HCT116 (cell line): ENCODE results near the gene PCBP1. TPM values are rescaled to one million over a fixed set of nuclear protein-coding genes. Genes with fewer than 3 reads are reported as not detected.

Experiments
- ATAC-seq: fragments of 200-7000 bp; cut with Tn5 transposase; 2 replicates; pipeline ENCODE4 v1.9.1; 2020; ENCODE audit warnings: mild to moderate bottlenecking, moderate library complexity
- BruUV-seq: library from RNA; stranded (reverse); fragments of 400-500 nt; replicated peaks from 2 replicates; lab custom pipeline; 2021; lab: Mats Ljungman, UMichigan
- CTCF ChIA-PET: fragments of 300-600 bp; sonication (Branson Sonifier 250); formaldehyde crosslinking; loops from one replicate; lab custom pipeline; 2021; ENCODE audit warnings: antibody characterized with exemption; lab: Charles Lee
- POLR2A ChIA-PET: fragments of 300-600, 350-600 bp; sonication (Branson Sonifier 250); formaldehyde crosslinking; loops from one replicate; lab custom pipeline; 2021; ENCODE audit warnings: antibody characterized with exemption; lab: Charles Lee
- RAD21 ChIA-PET, 2 experiments: fragments of 300-600 bp; sonication (Branson Sonifier 250); formaldehyde crosslinking; loops; one replicate each; lab custom pipeline; 2023; ENCODE audit warnings: low total read pairs in 2 of 2; ENCODE audit not compliant: uncharacterized antibody in 2 of 2, unreplicated experiment in 2 of 2, low non-redundant PET in 1 of 2; lab: Charles Lee
- DNase-seq: peaks from one replicate; pipeline ENCODE4 v3.0.0-alpha.2; 2010; ENCODE audit warnings: low read depth, low spot score
- H2AFZ ChIP-seq: fragments of 200-600 bp; shearing (Covaris generic), sonication (generic); 2 replicates; pipeline ENCODE4 v1.6.1; 2017; ENCODE audit warnings: low read depth, mixed run types, mixed read lengths, antibody characterized with exemption, low read length; ENCODE audit not compliant: poor library complexity, severe bottlenecking
- H3K27ac ChIP-seq: 2 replicates; pipeline ENCODE4 v1.5.1; 2012; ENCODE audit warnings: low read depth, low read length
- H3K27me3 ChIP-seq: fragments of 200-600 bp; sonication (generic); 2 replicates; pipeline ENCODE4 v1.6.1; 2016; ENCODE audit warnings: mixed run types, low read length, mixed read lengths; ENCODE audit not compliant: insufficient read depth
- H3K36me3 ChIP-seq, 2 experiments: fragments of 200-500 bp in 1 of 2; fragments of 200-600 bp in 1 of 2; sonication (Bioruptor generic) in 1 of 2; sonication (generic) in 1 of 2; 2 replicates each; pipeline versions ENCODE4 v1.5.1 to v1.6.1; 2014 to 2016; ENCODE audit warnings: low read length in 2 of 2, inconsistent platforms in 1 of 2, mixed read lengths in 1 of 2, mixed run types in 1 of 2; ENCODE audit not compliant: insufficient read depth in 2 of 2, control insufficient read depth in 1 of 2
- H3K4me1 ChIP-seq, 2 experiments: fragments of 200-600 bp in 1 of 2; sonication (generic) in 1 of 2; 2 replicates each; pipeline versions ENCODE4 v1.5.1 to v1.6.1; 2012 to 2017; ENCODE audit warnings: low read length in 2 of 2, inconsistent platforms in 1 of 2, mild to moderate bottlenecking in 1 of 2, mixed read lengths in 1 of 2, mixed run types in 1 of 2, moderate library complexity in 1 of 2; ENCODE audit not compliant: insufficient read depth in 2 of 2, control insufficient read depth in 1 of 2
- H3K4me2 ChIP-seq: fragments of 200-600 bp; sonication (generic); 2 replicates; pipeline ENCODE4 v1.6.1; 2017; ENCODE audit warnings: mixed run types, low read length, mixed read lengths
- H3K4me3 ChIP-seq, 2 experiments: fragments of 200-600 bp in 1 of 2; sonication (generic) in 1 of 2; replicated peaks in 1 of 2; 2 replicates each; pipeline ENCODE4 v1.5.1; 2011 to 2016; ENCODE audit warnings: low read length in 2 of 2, control low read depth in 1 of 2, low read depth in 1 of 2, mild to moderate bottlenecking in 1 of 2, mixed read lengths in 1 of 2, mixed run types in 1 of 2
- H3K79me2 ChIP-seq: fragments of 200-600 bp; sonication (generic); 2 replicates; pipeline ENCODE4 v1.6.1; 2017; ENCODE audit warnings: mild to moderate bottlenecking, mixed run types, low read length, moderate library complexity, mixed read lengths; ENCODE audit not compliant: insufficient read depth
- H3K9ac ChIP-seq: fragments of 200-600 bp; sonication (generic); 2 replicates; pipeline ENCODE4 v1.6.1; 2016; ENCODE audit warnings: low read length, mixed read lengths
- H3K9me2 ChIP-seq: fragments of 200-600 bp; sonication (generic), shearing (Covaris generic); 2 replicates; pipeline ENCODE4 v1.6.1; 2017; ENCODE audit warnings: mixed run types, mild to moderate bottlenecking, moderate library complexity; ENCODE audit not compliant: insufficient read depth
- H3K9me3 ChIP-seq, 2 experiments: fragments of 200-500 bp in 1 of 2; fragments of 200-600 bp in 1 of 2; sonication (Bioruptor generic) in 1 of 2; sonication (generic) in 1 of 2; 2 replicates each; pipeline ENCODE4 v1.6.1; 2014 to 2017; ENCODE audit warnings: low read length in 2 of 2, mixed read lengths in 2 of 2, inconsistent platforms in 1 of 2, low read depth in 1 of 2, mild to moderate bottlenecking in 1 of 2, mixed run types in 1 of 2, moderate library complexity in 1 of 2; ENCODE audit not compliant: control insufficient read depth in 1 of 2, insufficient read depth in 1 of 2
- H4K20me1 ChIP-seq: fragments of 200-600 bp; sonication (generic), shearing (Covaris generic); 2 replicates; pipeline ENCODE4 v1.6.1; 2017; ENCODE audit warnings: mixed run types, mild to moderate bottlenecking, moderate library complexity; ENCODE audit not compliant: insufficient read depth
- CBX3 ChIP-seq: IDR thresholded peaks from 2 replicates; pipeline ENCODE4 v1.6.1; 2012; ENCODE audit warnings: low read depth
- CEBPB ChIP-seq: IDR thresholded peaks from 2 replicates; pipeline ENCODE4 v1.6.1; 2012; ENCODE audit warnings: low read depth
- CTCF ChIP-seq, 3 experiments: fragments of 200-600 bp in 1 of 3; sonication (generic) in 1 of 3; IDR thresholded peaks in 2 of 3; conservative IDR thresholded peaks in 1 of 3; 2 replicates each; pipeline ENCODE4 v1.5.1; 2012 to 2017; ENCODE audit warnings: low read depth in 2 of 3, low read length in 2 of 3, antibody characterized with exemption in 1 of 3, borderline replicate concordance in 1 of 3, control low read depth in 1 of 3, mild to moderate bottlenecking in 1 of 3, mixed read lengths in 1 of 3, mixed run types in 1 of 3, moderate library complexity in 1 of 3; ENCODE audit not compliant: insufficient read depth in 1 of 3
- EGR1 ChIP-seq: IDR thresholded peaks from 2 replicates; pipeline ENCODE4 v1.6.1; 2012; ENCODE audit warnings: low read depth
- ELF1 ChIP-seq: IDR thresholded peaks from 2 replicates; pipeline ENCODE4 v1.6.1; 2012; ENCODE audit warnings: low read depth, borderline replicate concordance
- EZH2 ChIP-seq: fragments of 200-600 bp; sonication (generic); IDR thresholded peaks from 2 replicates; pipeline ENCODE4 v1.6.1; 2017; ENCODE audit warnings: antibody characterized with exemption, mixed run types
- FOSL1 ChIP-seq: IDR thresholded peaks from 2 replicates; pipeline ENCODE4 v1.6.1; 2012; ENCODE audit warnings: low read depth
- MAX ChIP-seq: IDR thresholded peaks from 2 replicates; pipeline ENCODE4 v1.6.1; 2012
- SIN3A ChIP-seq: IDR thresholded peaks from 2 replicates; pipeline ENCODE4 v1.6.1; 2012; ENCODE audit warnings: low read depth
- SRF ChIP-seq: IDR thresholded peaks from 2 replicates; pipeline ENCODE4 v1.6.1; 2012; ENCODE audit warnings: low read depth
- YY1 ChIP-seq: IDR thresholded peaks from 2 replicates; pipeline ENCODE4 v1.6.1; 2011; ENCODE audit warnings: low read length, low read depth, moderate library complexity, mild to moderate bottlenecking; ENCODE audit not compliant: insufficient replicate concordance; ENCODE audit errors: extremely low read depth
- ZBTB33 ChIP-seq: IDR thresholded peaks from 2 replicates; pipeline ENCODE4 v1.6.1; 2011; ENCODE audit warnings: mild to moderate bottlenecking, low read length, moderate library complexity; ENCODE audit not compliant: insufficient replicate concordance; ENCODE audit errors: extremely low read depth
- ZFX ChIP-seq: fragments of 450-650 bp; IDR thresholded peaks from 2 replicates; pipeline ENCODE4 v1.6.1; 2017
- intact Hi-C: fragments of 100-400 bp; cut with micrococcal nuclease; formaldehyde crosslinking; loops from 2 replicates; pipeline ENCODE4 v1.10.0; 2022
- total RNA-seq: library from RNA; stranded (reverse); gene quantifications from one replicate; pipeline ENCODE4 v1.2.1, GENCODE V29; 2021; ENCODE audit not compliant: unreplicated experiment
- TF ChIP-seq, protein P1 (sequence below): IDR thresholded peaks from 2 replicates; pipeline ENCODE4 v1.6.1; 2012; ENCODE audit warnings: low read depth

The PCBP1 gene
- total RNA-seq, 1 experiment from 2014 or later = 256 TPM

- no peaks in the 10 kb centered on the region for H3K9me3 ChIP-seq
- H3K4me3 ChIP-seq = no peak overlapping the region
- RAD21 ChIA-PET = no interaction called here
- no peaks in the 10 kb centered on the region for H3K79me2 ChIP-seq
- POLR2A ChIA-PET = no interaction called here
- H4K20me1 ChIP-seq = no peaks in the 10 kb centered on the region
- no peak for TF ChIP-seq CTCF (IDR thresholded peaks at IDR 0.05 in 2 of 3, conservative IDR thresholded peaks at IDR 0.05 in 1 of 3; ENCODE audit: borderline replicate concordance in 1 of 3, insufficient read depth in 1 of 3, low read depth in 2 of 3, low read length in 2 of 3)
- no peak for TF ChIP-seq ZFX
- TF ChIP-seq FOSL1 = no peak
- TF ChIP-seq SRF = no peak
- TF ChIP-seq, protein P1, sequence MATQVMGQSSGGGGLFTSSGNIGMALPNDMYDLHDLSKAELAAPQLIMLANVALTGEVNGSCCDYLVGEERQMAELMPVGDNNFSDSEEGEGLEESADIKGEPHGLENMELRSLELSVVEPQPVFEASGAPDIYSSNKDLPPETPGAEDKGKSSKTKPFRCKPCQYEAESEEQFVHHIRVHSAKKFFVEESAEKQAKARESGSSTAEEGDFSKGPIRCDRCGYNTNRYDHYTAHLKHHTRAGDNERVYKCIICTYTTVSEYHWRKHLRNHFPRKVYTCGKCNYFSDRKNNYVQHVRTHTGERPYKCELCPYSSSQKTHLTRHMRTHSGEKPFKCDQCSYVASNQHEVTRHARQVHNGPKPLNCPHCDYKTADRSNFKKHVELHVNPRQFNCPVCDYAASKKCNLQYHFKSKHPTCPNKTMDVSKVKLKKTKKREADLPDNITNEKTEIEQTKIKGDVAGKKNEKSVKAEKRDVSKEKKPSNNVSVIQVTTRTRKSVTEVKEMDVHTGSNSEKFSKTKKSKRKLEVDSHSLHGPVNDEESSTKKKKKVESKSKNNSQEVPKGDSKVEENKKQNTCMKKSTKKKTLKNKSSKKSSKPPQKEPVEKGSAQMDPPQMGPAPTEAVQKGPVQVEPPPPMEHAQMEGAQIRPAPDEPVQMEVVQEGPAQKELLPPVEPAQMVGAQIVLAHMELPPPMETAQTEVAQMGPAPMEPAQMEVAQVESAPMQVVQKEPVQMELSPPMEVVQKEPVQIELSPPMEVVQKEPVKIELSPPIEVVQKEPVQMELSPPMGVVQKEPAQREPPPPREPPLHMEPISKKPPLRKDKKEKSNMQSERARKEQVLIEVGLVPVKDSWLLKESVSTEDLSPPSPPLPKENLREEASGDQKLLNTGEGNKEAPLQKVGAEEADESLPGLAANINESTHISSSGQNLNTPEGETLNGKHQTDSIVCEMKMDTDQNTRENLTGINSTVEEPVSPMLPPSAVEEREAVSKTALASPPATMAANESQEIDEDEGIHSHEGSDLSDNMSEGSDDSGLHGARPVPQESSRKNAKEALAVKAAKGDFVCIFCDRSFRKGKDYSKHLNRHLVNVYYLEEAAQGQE = no peak
- no peak for TF ChIP-seq YY1
- no peak for TF ChIP-seq EGR1
- TF ChIP-seq CEBPB = no peak
- TF ChIP-seq ZBTB33 = no peak
- TF ChIP-seq CBX3 = no peak
- TF ChIP-seq EZH2 = no peak
- TF ChIP-seq ELF1 = no peak
- TF ChIP-seq SIN3A = no peak
- no peak for TF ChIP-seq MAX
- TF ChIP-seq, all 23 proteins: peak for 0
- peaks cover 0 to 3% of the 10 kb centered on the region in 2 experiments; a peak in 1 of 4 replicates for H3K4me1 ChIP-seq
- intact Hi-C loops = no loop called here
- no peaks in the 10 kb centered on the region for H3K9me2 ChIP-seq
- no peaks in the 10 kb centered on the region for H3K27me3 ChIP-seq
- H3K36me3 ChIP-seq = peaks cover 7 to 12% of the 10 kb centered on the region in 2 experiments; a peak in 2 of 4 replicates
- no TSS peak for BruUV-seq
- no peak overlapping the region for H3K4me2 ChIP-seq
- no peak overlapping the region for H2AFZ ChIP-seq
- CTCF ChIA-PET = no interaction called here
- DNase-seq (no peak), ATAC-seq (no peak)
- no peak overlapping the region for H3K9ac ChIP-seq
- no peak overlapping the region for H3K27ac ChIP-seq
Observed at GRCh38 chr2:70046534-70046933, 40.7 kb upstream of the PCBP1 start.
